Measurements from ENCODE around the gene TTC12. TPM values are rescaled to one million over a fixed set of nuclear protein-coding genes. Genes with fewer than 3 reads are reported as not detected.

TTC12 gene
- total and polyA plus RNA-seq, 9 of the 15 experiments (the other 6 are each of a cell fraction or from before 2014, with no cell fraction given): 5.1 to 19.9 (median 13.4) TPM

DNA sequence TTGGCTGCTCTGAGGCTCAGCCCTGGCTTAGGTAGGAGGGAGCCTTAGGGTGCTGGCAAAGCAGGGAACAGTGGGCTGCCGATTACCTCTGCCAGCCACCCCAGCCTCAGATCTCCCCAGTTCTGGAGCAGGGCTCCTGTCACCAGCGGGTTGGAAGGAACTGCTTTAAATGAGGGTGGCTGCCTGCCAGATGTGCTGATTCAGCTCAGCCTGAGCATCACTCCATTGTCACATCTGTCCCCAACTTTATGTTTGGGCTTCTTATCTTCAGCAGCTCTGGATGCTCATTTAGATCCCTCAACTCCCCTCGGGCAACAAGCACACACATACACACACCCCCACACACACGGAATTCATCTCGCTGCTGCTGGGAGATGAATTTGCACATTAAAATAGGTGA lies 56.3 kb downstream of the TTC12 start (continued):
- no peak for TF ChIP-seq CEBPB (tag; IDR thresholded peaks at IDR 0.05)
- no peak for TF ChIP-seq MED1 (CRISPR knock-in tag; IDR thresholded peaks at IDR 0.05; ENCODE audit: borderline replicate concordance)
- no peak for TF ChIP-seq MAZ (CRISPR knock-in tag; conservative IDR thresholded peaks at IDR 0.05 in 1 of 2, IDR thresholded peaks at IDR 0.05 in 1 of 2)
- no peak for TF ChIP-seq HMG20B (CRISPR knock-in tag; IDR thresholded peaks at IDR 0.05)
- no peak for TF ChIP-seq BRD4 (IDR thresholded peaks at IDR 0.05)
- no peak for TF ChIP-seq SIN3A (IDR thresholded peaks at IDR 0.05; ENCODE audit: borderline replicate concordance in 2 of 2, control insufficient read depth in 1 of 2, low read depth in 2 of 2, low read length in 2 of 2)
- TF ChIP-seq TFAM (CRISPR knock-in tag; conservative IDR thresholded peaks at IDR 0.05): no peak
- TF ChIP-seq RCOR1 (IDR thresholded peaks at IDR 0.05; ENCODE audit: borderline replicate concordance in 1 of 2, low read depth in 2 of 2, low read length in 2 of 2): 0 out of 4 replicates have a peak, but pooled peaks of 1 of the 2 experiments have one; percentile 24
- no peak for TF ChIP-seq CHD1 (IDR thresholded peaks at IDR 0.05; ENCODE audit: low read length)
- TF ChIP-seq IFI16 (CRISPR knock-in tag; IDR thresholded peaks at IDR 0.05): no peak
- TF ChIP-seq ILF3 (IDR thresholded peaks at IDR 0.05; ENCODE audit: borderline replicate concordance): no peak
- TF ChIP-seq, protein P1, sequence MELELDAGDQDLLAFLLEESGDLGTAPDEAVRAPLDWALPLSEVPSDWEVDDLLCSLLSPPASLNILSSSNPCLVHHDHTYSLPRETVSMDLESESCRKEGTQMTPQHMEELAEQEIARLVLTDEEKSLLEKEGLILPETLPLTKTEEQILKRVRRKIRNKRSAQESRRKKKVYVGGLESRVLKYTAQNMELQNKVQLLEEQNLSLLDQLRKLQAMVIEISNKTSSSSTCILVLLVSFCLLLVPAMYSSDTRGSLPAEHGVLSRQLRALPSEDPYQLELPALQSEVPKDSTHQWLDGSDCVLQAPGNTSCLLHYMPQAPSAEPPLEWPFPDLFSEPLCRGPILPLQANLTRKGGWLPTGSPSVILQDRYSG (tag; conservative IDR thresholded peaks at IDR 0.05; ENCODE audit: low read depth): no peak
- TF ChIP-seq FOXK2 (conservative IDR thresholded peaks at IDR 0.05 in 1 of 2, IDR thresholded peaks at IDR 0.05 in 1 of 2; ENCODE audit: low read depth in 2 of 2): no peak
- TF ChIP-seq MCM5 (IDR thresholded peaks at IDR 0.05; ENCODE audit: low read depth): no peak
